NCI-H1930 (cell line): ENCODE data around the gene TNNC1.

Experiments used
- DNase-seq, 2 experiments: peaks; one replicate each; lab custom pipeline; 2025; lab: John Stamatoyannopoulos, UW

The TNNC1 gene

DNA sequence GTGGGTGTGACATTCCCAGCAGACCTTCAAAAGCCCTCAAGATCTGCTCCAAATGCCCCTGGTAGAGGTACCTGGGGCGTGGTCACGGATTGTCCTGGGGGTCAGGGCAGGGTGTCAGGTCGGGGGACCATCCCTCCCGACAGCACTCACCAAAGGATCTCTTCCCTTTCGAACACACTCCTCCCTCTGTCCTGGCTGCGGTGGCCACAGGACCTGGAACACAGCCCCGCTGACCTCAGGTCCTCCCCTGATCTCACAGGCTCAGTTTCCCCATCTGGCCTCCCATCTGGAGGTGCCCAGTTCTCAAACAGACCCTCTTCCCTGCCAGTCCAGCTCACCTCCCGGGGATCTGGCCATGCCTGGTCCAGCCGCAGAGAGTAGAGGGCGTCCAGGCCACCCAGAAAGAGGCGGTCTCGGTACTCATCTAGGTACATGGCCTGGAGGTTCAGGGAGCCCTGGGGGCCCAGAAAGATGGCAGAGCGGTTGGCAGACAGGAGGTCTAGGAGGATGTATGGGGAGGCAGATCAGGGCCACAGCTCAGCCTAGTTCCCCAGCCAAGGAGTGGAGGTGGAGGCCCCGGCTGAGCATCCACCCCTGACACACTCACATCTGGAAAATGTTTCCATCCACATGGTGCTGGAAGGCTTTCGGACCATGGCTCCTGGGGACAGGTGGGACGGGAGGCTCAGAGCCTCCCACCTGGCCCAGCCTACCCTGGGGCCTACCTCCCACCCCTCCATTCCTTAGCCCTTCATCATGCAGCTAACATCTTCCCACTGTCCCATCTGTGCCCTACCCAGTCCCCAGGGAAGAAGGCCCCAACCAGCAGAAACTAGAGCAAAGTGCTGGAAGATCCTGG lies 11.2 kb downstream of the TNNC1 start:
- no peak for DNase-seq

DNA sequence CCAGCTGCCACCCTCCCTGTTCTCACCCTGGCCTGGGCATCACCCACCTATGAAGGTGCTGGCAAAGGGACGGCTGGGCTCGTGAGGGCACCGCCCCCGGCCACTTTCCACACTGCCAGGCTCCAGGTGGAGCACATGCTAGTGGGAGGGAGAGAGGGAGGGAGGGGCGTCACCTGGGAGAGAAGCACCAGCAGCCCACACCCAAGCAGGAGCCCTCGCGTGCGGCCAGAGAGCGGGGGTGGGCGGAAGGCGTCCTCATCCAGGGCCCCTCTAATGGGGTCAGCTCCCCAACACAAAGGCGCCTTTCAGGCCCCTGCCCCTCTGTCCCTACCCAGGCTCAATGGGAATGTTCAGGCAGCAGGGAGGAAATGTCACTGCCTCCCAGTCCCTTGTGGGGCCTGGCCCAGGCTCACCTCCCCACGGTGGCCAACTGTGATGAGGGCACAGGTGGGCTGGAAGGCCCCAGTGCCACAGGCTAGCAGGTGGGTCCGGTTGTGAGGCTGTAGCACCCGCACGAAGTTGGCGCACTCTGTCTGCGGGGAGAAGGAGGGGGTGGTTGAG lies 12.0 kb downstream of the TNNC1 start:
- no peak for DNase-seq

DNA sequence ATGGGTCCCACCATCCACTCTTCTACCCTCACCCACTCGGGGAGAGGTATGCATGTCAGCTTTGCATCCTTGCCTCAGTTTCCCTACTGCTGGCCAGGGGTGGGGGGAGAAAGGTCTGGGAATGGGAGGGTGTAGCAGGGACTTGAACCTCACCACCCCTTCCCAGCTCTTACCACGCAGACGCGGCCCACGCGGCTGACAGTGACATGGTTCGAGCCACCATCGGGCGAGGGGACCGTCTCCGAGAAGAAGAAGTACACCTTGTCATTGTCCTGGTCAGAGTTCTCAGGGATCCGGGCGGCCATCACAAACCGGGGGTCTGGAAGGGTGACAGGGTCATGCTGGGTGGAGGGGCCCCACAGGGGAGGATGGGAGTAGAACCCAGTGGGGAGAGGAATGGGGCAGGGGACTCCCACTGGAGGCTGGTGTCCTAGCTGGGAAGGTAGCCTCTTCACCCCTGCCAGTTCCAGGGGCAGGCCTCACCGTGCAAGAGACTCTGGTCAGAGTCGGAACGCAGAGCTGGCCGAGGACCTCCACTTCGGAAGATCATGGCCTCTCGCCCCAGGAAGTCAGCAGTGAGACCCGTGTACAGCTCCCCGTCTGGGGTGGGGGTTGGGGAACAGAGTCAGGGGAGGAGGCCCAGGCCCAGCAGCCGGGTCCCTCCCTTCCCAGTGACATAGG lies 12.6 kb downstream of the TNNC1 start:
- no peak for DNase-seq

DNA sequence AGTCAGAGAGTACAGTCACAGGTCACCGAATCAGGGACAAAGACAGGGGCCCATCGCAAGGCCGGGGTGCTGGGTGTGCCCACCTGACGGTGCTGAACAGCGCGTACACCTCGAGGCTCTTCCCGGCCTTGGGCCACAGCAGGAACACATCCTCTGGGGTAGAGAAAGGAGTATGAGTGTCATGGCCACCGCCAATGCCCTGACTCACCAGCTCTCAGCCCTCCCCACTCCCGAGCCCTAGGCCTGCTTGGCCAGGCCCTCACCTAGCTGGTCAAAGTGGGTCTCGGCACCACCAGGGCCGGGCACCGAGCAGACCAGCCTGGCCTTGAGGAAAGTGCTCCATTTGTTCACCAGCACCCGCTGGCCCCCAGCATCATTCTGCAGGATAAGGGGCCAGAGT lies 13.2 kb downstream of the TNNC1 start:
- no peak for DNase-seq

DNA sequence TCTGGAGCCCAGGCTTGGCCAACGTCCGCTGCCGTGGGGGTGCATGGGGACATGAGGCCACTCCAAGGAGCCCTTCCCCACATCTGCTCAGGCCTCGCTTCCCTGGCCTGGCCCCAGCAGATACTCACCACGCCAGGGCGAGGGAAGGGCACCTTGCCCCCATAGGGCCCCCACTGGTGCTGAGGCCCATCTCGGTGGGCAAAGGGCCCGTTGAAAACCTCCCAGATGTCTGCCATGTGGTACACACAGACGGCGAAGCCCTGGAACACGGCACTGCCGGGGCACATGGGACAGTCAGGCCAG lies 13.6 kb downstream of the TNNC1 start:
- DNase-seq, result no peak

DNA sequence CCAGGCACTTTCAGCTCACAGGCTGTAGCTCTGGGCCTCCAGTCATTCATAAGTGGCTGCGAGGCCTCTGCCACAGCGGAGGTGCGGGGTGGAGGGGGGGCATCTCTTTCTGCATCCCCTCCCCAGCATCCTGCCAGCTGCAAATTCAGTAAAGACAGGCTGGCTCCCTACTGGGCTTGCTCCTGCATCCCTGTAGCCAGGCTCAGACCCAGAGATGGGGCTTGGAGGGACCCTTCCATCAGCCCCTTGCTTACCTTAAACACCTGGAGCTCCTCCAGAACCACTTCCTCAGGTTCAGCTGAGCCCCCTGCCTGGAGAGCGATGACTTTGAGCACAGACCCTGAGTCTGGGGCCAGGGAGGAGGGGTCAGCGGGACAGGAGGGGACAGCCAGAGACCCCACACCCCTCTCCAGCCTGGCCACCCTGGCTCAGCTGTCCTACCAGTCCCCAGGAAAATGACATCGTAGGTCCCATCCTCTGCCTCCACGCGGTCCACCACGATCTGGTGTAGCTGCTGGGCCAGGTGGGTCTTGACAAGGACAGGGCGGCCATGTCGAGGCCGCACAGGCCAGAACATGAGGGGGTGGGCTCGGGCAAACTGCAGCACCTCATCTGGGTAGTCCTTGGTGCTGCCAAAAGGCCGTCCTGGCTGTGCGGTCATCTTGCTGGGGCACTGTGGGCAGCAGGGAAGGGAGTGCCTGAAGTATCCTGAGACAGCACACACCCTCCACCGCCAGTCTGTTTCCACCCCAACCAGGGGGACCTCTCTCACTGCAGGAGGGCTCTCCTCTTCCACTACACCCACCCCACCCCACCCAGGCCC lies 14.2 kb downstream of the TNNC1 start:
- DNase-seq, result no peak

DNA sequence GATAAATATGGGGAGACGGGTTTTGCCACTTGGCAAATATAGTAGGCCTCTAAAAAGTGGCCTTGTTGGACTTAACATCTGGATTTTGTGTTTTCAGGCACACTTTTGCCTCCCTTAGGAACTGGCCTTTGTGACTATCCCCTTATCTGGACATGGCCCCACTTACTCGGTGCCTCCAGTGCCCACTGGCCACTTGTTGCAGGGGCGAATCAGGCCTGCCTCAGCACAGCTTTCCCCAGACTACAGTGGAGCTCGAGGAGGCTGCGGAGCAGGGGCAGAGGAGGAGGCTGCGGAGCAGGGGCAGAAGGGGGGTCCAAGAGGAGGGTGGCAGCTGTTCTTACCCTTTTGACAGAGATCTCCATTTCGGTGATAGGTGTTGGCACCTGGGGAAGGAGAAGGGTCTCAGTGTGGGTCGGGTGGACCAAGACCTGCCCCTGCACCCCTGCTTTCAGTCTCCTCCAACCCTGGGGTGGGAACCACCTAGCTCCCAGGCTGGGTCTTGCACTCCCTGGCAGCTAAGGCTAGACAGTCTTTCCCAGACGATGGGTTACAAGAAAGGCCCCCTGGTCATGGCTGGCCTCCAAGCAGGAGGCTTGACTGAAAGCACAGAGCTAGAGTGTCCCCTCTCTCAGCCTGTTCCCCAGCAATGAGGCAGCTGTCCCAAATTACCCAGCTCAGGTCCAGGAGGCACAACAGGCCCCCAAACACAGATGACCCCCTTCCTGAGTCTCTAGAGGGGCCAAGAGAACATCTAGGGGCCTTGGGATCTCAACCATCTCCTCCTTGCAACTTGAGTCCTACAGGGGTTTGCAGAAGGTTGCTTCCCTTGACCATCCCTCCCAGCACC lies 15.0 kb downstream of the TNNC1 start:
- no peak for DNase-seq

DNA sequence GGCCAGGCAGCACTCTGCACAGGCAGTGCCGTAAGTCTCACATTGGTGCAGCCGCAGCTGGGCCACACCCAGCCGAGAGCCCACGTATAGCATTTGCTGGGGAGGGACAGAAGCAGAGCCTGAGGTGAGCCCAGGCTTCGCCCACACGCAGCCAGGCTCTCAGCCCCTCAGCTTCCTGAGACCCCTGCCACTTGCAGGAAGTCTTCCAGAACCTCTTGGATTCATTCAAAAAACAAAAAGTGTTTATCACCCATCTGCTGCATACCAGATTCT lies 15.8 kb downstream of the TNNC1 start:
- no peak for DNase-seq

DNA sequence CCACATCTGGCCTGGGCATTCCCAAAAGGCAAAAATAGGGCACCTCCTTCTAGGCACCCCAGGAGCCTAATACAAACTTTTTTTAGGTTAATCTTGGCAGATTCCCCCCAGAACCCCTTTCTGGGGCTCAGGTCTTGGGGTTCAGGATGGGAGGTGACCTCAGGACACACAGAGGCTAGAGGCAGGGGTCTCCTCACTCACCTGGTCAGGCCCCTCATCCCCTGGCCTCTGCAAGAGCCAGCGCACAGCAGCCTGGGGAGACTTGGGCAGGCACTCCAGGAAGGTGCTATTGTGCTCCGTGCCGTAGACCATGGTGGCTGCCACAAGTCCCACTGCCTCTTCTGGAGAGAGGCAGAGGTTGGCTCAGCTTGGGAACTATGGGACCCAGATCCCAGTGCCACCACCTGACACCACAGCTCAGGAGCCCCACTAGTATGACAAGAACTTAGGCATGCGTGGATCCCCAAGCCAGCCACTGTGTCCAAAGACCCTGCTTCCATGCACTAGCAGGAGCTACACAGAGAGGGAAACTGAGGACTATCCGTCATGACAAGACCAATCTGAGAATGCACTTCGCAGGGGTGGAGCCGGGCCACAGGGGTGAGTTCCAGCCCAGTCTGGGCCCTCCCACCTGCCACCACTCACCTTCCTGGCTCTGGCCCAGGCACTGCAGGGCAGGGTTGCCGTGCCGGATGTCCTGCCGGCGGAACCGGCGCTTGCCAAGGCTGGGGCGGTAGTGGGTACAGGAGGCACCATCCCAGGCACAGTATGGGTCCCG lies 16.3 kb downstream of the TNNC1 start:
- no peak for DNase-seq

DNA sequence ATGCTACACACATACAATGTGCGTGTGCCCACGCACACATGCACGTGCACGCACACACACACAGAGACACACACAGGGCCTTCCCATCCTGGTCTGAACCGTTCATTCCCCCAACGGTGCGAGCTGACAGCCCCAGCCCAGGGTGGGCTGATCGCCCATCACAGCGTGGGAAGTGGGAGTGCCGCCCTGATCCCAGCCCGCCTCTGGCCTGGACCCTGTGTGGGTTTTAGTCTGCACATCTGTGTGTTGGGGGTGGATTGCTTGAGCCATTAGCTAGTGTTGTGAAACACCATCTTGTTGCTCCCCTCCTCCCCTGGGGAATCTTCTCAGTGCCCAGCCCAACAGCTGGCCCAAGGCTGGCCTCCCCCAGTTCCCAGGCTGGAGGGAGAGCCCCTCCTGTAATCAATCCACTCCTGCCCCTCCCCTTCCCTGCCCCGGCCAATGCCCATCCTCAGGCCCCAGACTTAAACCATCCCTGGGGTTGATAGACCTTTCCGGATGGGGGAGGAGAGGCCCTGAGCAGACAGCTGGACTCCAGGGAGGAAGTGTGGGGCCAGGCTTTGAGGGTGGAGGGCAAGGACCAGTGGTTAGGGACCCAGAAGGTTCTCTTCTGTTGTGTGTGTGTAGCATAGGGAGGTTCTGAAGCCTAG lies 17.2 kb downstream of the TNNC1 start:
- no peak for DNase-seq

DNA sequence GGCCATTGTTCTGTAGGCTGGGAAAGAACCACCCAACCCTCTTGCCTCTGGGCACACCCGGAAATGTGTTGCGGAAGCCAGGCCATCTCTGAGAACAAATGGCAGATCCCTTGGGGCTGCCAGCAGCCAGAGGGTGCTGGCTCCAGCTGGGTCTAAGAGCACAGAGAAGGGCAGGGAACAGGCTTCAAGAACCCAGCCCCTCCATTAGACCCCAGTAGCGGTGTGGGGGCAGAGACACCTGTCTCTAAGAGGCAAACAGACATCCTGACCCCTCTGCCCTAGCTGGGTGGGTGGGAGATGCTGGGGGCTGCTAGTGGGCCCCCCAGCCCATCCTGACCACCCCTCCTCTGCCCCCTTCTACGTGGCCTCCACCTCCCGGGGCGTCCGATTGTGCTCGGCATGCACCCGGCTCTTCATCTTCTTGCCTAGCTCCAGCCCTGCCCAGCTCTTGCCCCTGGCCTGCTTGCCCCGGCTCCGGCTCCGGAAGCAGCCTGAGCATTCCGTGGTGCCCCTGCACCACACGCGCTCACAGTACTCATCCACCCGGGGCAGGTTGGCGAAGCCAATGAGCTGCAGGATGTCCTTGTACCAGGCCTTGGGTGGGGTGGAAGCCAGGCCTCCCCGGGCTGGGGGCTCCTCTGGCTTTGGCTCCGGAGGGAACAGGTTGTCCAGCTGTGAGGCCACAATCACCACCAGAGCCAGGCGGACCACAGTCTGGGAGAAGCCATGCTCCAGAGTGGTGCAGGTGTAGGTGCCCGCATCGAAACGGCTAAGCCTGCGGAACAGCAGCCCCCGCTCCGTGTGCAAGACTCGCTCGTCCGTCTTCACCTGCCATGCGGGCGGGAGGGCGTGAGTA lies 18.4 kb downstream of the TNNC1 start:
- no peak for DNase-seq

DNA sequence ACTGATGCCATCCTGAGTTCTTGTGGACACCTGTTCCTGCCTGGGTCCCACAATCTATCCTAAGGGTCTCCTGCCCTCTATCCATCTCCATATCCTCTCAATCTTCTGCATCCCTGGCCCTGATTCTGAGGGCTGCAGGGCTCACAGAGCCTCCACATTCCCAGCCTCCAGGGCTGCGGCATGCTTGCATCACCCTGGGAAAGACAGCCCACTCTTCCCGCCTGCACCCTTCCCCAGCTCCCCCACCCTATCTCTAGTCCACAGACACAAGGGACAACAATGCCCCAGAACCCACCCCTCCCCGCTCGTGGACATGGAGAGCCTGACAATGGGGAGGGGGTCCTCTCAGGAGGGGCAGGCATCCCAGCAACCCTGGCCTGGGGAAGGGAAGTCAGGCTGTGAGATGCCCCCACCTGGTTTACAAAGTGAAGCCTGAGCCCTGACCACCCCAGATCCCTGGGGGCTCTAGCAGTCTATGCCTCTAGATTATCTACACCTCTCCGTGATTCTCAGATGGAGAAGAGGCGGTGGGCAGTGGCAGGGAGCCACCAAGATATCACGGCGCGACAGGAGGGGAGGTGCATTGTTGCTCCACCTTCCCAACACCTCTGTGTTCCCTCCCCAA lies 19.2 kb downstream of the TNNC1 start:
- no peak for DNase-seq

DNA sequence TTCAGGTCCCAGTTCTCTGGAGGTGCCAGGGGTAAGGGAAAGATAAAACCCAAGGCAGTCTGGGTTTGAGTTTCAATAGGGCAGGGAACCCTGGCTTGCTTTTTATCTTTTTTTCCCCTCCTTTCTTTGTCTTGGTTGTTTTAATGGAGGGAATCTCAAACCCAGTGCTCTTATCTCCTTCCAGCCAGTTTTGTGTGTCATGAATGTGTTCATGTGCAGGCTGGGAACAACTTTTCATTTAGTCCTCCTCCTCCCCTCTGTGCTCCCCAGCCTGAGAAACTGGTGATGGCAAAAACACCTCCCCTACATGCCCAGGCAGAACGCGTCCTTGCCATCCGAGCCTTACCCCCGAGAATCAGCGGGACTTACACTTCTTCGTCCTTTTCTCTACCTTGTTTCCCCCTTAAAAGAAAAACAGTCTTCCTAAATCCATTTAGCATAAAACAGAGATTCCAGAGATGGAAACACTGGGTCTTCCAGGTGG lies 19.8 kb downstream of the TNNC1 start:
- no peak for DNase-seq

DNA sequence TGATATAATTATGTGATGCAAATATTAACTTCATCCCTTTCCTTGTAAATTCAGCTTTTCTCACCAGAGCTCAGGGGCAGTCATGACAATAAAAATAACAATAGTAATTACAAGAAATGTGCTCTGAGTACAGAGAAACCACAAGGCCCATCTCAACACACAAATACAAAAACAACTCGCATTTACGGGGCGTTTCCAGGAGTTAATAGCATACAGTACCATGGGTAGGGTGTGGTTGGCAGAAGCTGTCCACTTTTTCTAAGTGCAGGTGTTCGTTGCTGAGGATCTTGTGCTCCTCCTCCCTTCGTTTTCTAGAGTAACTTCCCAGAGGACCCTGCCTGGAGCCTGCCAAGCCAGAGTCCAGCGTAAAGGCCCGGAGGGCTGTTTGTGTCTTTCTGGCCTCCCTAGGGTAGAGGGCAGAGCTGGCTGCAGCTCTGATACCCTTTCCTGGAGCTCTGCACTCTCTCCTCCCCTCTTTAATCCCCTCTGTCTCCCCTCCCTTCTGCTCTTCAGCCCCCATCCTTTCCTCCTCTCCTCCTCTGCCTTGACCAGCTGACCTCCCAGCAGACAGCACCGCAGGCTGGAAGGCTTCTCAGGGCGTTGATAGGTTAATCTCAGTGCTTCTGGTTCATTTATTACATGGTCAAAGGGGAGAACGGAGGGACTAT lies 20.4 kb downstream of the TNNC1 start:
- DNase-seq, result no peak

DNA sequence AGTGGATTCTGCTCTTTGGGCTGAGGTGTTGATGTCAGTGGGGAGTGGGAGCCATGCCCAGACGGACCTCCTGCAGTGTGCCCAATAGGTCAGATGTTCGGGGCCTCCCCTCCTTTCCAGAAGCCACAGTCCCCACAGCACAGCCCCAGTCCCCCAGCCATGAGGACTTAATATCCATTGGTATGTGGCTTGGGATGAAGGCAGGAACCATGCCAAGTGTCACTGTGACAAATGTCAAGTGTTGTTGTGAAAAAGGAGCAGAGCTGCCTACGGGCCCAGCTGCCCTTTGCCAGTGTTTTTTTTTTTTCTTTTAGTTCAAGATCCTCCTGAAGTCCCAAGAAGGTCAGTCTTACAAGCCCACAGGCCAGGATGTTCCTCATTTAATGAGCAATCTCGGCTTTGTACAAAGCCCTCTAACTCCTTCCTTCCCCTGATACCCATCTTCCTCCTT lies 21.1 kb downstream of the TNNC1 start:
- no peak for DNase-seq

DNA sequence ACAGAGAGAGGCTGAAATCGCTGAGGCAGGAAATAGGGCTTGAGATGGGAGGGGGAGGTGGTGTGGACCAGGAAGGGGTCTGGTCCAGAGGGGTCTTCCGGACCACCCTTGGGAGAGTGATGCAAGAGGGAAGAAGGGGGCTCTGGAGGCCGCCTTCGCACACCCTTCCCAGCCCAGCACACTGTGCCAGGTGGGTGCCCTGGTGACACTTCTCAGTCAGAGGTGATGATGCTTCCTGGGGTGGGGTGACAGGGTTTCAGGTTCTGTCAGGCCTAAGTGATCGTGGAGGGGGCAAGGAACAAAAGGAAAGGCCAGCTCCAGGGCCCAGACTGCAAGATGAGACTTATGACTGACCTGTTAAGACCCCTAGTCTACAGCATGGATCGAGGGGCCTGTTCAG lies 21.6 kb downstream of the TNNC1 start:
- no peak for DNase-seq

DNA sequence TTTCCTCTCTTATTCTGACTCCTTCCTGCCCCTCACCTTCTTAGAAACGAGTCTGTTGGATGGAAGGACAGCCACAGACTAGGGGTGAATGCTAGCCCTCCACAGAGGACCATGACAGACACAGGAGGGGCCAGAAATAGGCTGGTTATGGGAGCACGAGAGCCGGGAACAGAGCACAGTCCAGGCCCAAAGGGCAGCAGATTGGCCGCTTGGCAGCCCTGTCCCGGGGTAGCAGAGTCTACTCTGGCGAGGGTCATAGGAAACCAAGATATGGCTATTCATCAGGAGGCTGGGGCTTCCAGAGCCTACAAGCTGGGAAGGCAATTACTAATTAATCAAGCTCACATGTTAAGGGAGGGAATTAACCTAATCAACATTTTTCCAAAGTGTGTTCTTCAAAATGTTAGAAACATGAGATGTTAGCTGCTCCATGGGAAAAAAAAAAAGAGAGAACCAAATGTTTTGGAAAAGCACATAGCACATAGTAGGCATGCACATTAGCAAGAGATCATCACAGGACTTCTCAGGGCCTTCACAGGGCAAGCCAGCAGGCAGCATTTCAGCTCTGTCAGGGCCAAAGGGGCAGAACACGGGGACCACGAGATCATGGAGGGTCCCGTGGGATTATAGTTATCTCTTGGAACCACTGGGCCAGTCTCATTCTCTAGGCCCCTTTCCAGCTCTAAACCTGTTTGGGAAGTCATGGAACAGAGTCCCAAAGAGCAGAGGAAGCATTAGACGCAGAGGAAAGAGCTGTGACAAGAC lies 22.2 kb downstream of the TNNC1 start:
- DNase-seq, result no peak

DNA sequence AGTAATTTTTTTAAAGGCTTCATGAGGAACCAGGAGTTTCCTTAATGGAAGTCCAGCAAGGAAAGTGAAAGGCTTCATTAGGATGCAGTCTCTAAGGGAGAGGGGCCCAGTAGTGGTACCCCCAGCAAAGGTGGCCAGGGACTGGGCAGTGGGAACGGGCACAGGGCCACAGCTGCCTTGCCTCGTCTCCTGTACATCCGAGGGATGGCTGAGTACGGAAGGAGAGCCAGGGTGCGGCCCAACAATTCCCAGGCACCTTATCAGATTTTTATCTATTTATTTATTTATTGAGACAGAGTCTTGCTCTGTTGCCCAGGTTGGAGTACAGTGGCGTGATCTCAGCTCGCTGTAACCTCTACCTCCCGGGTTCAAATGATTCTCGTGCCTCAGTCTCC lies 23.4 kb downstream of the TNNC1 start:
- no peak for DNase-seq
